Epidermal melanocyte (primary cell): Measurements from ENCODE around the gene PABPN1.
"Not testable (repeated sequence)": the region's sequence is repeated elsewhere in the genome, so short reads cannot be mapped to it uniquely, and the experiment has no call there.

Experiments used
- DNase-seq: peaks from one replicate; pipeline ENCODE4 v3.0.0; 2011; ENCODE audit warnings: low spot score; ENCODE audit not compliant: insufficient read length

PABPN1 gene

GRCh38 chr14:23320584-23321571 is at the start of gene PABPN1:
Gene PABPN1, plus strand, starts transcription at chr14:23321457. Its CDS starts 13 bp downstream, at chr14:23321470.
- DNase-seq, result peak; percentile 96

- DNase-seq, result no peak
Measured at GRCh38 chr14:23275412-23275811, 45.8 kb upstream of the PABPN1 start.

- no peak for DNase-seq
Measured at GRCh38 chr14:23277189-23277588, 44.1 kb upstream of the PABPN1 start.

GRCh38 chr14:23277928-23278327 is 43.3 kb upstream of the PABPN1 start:
- not testable (repeated sequence) for DNase-seq

- DNase-seq, result no peak
Measured at GRCh38 chr14:23281247-23281646, 40.0 kb upstream of the PABPN1 start.

- DNase-seq, result no peak
Measured at GRCh38 chr14:23284654-23285529, 36.4 kb upstream of the PABPN1 start.

GRCh38 chr14:23285530-23286019 is 35.7 kb upstream of the PABPN1 start:
- DNase-seq, result no peak

- peak; percentile 95 for DNase-seq
Measured at GRCh38 chr14:23286020-23286901, 35.0 kb upstream of the PABPN1 start, which contains the start of gene HOMEZ. Gene HOMEZ, minus strand, starts transcription at chr14:23286132. Its CDS starts 180 bp downstream, at chr14:23285952.

GRCh38 chr14:23286902-23287479 is 34.3 kb upstream of the PABPN1 start:
- DNase-seq, result no peak

GRCh38 chr14:23294734-23295561 is 26.3 kb upstream of the PABPN1 start:
- DNase-seq, result no peak

- DNase-seq, result no peak
Measured at GRCh38 chr14:23296012-23296777, 25.1 kb upstream of the PABPN1 start.

- no peak for DNase-seq
Measured at GRCh38 chr14:23297096-23297495, 24.2 kb upstream of the PABPN1 start.

- DNase-seq, result no peak
Measured at GRCh38 chr14:23297611-23298277, 23.5 kb upstream of the PABPN1 start.

GRCh38 chr14:23299211-23299957 is 21.9 kb upstream of the PABPN1 start:
- no peak for DNase-seq

- no peak for DNase-seq
Measured at GRCh38 chr14:23299986-23300686, 21.1 kb upstream of the PABPN1 start.

- no peak for DNase-seq
Measured at GRCh38 chr14:23300687-23301223, 20.5 kb upstream of the PABPN1 start.
